HG02798 (cell line): ENCODE measurements around the gene IL25.

Experiments used
- ATAC-seq: cut with Tn5 transposase; IDR thresholded peaks from one replicate; pipeline ENCODE4 v1.9.1; 2021; ENCODE audit warnings: mild to moderate bottlenecking; ENCODE audit not compliant: unreplicated experiment, poor library complexity

The IL25 gene

GRCh38 chr14:23370221-23370620 is 2.4 kb upstream of the IL25 start:
- ATAC-seq: no peak

GRCh38 chr14:23371865-23372264 is 744 bp upstream of the IL25 start:
- ATAC-seq: no peak

DNA sequence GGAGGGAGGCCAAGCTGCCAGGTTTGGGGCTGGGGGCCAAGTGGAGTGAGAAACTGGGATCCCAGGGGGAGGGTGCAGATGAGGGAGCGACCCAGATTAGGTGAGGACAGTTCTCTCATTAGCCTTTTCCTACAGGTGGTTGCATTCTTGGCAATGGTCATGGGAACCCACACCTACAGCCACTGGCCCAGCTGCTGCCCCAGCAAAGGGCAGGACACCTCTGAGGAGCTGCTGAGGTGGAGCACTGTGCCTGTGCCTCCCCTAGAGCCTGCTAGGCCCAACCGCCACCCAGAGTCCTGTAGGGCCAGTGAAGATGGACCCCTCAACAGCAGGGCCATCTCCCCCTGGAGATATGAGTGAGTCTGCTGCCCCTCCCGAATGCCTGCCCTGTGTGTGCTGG is 432 bp downstream of the IL25 start:
- ATAC-seq: no peak

DNA sequence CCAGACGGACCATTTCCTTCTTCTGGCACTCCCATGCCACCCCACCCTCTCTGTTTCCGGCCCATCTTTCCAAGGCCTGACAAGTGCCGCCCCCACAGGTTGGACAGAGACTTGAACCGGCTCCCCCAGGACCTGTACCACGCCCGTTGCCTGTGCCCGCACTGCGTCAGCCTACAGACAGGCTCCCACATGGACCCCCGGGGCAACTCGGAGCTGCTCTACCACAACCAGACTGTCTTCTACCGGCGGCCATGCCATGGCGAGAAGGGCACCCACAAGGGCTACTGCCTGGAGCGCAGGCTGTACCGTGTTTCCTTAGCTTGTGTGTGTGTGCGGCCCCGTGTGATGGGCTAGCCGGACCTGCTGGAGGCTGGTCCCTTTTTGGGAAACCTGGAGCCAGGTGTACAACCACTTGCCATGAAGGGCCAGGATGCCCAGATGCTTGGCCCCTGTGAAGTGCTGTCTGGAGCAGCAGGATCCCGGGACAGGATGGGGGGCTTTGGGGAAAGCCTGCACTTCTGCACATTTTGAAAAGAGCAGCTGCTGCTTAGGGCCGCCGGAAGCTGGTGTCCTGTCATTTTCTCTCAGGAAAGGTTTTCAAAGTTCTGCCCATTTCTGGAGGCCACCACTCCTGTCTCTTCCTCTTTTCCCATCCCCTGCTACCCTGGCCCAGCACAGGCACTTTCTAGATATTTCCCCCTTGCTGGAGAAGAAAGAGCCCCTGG is 3.1 kb downstream of the IL25 start:
- no peak for ATAC-seq

DNA sequence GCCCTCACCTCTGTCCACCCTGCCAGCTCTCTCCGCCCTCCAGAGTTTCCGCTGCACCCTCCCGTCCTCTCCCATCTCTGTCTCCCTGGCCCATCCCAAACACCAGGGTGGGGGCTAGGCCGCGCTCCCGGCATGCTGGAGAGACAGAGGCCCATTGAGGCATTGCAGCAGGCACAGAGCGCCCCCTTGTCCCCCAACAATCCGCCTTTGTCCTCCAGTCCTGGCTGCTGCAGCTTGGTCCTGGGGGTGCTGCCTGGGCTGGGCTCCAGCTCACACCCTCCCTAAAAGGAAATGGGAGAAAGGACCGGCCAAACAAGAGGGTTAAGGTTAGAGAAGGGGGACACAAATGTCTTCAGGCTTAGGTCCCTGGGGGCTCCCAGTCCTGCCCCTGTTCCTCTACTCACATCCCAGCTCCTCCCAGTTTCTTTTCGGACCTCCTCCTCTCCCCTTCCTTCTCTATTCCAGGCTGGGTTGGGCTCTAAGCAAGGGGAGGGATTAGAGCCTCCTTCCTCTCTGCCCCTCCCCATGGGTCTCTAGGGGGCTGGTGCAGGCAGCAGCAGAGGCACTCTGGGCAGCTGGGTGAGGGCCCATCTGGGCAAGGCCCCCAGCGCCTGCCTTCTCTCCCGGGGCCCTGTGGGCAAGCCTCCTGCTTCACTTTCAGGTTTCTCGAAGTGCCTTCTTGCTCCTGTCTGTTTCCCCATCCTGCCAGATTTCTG is 4.0 kb downstream of the IL25 start, which contains the start of gene CMTM5:
CMTM5 (plus strand) TSS at position 565 of the 716 bp plus-strand sequence. CDS start 206 bp downstream, outside the sequence.
- ATAC-seq: no peak

DNA sequence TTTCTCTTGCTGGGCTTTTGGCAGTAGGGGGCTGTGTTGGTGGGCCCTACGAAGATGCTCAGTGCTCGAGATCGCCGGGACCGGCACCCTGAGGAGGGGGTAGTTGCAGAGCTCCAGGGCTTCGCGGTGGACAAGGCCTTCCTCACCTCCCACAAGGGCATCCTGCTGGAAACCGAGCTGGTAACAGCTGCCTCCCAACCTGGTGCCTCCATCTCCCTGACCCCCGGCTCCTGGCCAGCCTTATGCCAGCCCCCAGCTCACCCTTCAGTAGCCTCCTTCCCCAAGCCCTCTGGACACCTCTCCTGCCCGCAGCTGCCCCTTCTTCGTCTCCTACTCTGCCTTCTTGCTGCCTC is 4.6 kb downstream of the IL25 start:
- no peak for ATAC-seq

GRCh38 chr14:23377573-23378563 is 5.3 kb downstream of the IL25 start:
- ATAC-seq: no peak

- ATAC-seq: no peak
Observed at GRCh38 chr14:23378612-23379220, 6.1 kb downstream of the IL25 start.

DNA sequence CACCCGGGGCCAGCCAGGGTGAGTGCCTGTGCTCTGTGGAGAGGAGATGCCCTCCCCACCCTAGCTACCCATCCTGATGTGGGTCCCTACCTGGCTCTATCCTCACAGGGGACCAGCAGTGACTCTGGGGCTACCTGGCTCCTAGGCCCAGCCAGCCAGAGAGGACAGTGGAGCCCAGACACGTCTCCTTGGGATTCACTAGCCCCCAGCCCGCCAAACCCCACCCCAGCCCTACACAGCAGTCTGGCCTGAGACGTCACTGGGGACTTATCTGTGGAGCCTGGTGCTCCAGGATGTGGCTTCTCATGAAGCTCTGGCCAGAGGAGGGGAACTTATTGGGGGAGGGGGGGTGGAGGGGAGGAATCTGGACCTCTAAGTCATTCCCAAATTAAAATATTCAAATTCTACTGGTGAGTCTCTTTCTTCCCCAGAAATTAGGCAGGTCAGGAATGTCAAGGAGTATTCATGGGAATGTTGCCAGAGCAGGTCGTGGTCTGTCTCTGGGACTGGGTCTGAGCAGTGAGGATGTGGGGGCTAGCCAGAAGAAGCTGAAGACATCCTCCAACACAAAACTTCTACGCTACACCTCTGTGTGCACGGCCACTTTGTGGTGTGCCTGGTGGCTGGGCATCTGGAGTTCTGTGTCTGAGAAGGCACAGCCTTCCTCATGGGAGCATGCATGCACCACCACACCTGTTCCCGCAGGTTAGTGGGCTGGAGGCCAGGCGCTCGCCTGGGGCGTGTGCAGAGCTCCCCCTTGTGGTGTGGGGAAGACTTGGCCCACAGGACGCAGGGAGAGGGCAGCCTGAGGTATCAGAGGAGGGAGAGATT is 7.0 kb downstream of the IL25 start:
- peak; percentile 59 for ATAC-seq

DNA sequence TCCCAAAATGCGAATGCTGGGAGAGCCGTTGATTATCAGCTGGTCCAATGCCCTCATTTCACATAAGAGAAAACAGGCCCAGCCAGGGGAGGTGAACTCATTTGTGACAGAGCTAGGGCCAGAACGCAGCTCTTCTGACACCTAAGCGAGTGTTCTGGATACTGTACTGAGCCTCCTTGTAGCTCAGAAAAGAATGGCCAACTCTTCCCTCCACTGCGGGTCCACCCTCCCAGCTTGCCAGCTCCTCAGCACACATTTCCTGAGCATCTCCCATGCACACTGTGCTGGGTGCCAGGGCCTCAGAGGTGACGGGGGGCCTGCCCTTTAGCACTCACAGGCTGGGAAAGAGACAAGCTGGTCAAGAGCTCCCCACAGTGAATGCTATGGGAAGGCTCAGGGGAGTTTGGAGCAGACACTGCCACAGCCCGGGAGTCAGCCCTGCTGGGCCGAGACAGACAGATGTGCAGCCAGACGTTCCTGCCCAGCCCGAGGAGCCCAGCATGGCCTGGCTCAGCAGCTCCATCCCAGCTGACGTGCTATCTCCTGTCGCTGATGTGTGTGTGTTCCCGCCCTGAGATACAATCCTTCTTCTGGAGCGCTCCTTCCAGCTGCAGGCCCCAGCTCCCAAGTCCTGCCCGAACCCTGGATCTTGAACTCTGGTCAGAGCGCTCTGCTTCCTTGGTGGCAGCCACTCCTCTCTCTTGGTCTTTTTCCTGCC is 7.7 kb downstream of the IL25 start:
- ATAC-seq: no peak

DNA sequence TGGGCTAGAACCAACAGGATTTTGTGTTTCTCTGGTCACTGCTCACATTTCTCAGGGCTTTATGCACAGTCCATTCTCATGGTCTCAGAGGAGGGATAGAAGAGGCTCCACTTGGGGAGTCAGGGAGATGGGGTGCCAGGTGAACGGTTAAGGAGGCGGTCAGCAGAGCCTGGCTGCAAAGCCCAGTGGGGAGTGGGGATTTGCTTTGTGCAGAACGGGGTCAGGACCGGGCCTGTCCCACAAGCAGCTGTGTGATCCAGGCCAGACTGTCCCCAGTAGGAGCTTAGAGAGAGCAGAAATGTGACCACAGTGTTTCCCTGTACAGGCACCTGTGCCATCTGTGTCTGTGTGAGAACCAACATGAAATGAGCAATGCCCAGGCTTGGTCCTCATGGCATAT is 8.4 kb downstream of the IL25 start:
- ATAC-seq: no peak

DNA sequence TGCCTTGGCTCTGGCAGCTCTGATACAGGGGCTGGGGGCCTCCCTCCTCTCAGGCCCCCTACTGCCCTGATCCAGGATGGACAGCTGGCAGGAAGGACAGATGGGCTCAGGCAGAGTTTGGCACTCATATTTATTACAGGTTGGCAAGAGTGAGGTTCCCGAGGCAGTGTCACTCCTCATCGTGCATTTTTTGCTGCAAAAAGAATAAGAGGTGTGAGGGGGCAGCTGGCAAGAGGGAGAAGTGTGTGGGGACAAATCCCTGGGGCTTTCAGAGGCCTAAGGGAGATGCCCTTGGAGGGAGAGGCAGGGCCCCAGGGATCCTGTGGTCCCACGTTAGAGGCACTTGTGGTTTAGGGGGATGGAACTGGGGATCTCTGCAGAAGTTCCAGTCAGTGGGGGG is 9.3 kb downstream of the IL25 start:
- ATAC-seq: no peak

DNA sequence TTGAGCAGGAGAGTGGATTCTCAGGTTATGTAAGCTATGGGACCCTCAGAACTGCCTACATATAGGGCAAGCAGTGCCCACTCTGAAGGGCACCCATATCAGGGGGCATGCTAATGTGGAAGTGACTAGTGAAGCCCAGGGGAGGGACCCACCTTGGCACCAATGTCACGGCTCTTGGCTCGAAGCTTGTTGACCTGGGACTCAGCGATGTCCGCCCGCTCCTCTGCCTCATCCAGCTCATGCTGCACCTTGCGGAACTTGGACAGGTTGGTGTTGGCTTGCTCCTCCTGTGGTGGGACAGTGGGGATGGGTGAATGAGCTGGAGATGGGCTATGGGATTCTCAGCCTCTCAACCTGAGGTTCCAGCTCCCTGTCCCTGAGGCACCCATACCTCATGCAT is 9.7 kb downstream of the IL25 start:
- ATAC-seq: no peak

GRCh38 chr14:23382731-23383440 is 10.3 kb downstream of the IL25 start:
- no peak for ATAC-seq

DNA sequence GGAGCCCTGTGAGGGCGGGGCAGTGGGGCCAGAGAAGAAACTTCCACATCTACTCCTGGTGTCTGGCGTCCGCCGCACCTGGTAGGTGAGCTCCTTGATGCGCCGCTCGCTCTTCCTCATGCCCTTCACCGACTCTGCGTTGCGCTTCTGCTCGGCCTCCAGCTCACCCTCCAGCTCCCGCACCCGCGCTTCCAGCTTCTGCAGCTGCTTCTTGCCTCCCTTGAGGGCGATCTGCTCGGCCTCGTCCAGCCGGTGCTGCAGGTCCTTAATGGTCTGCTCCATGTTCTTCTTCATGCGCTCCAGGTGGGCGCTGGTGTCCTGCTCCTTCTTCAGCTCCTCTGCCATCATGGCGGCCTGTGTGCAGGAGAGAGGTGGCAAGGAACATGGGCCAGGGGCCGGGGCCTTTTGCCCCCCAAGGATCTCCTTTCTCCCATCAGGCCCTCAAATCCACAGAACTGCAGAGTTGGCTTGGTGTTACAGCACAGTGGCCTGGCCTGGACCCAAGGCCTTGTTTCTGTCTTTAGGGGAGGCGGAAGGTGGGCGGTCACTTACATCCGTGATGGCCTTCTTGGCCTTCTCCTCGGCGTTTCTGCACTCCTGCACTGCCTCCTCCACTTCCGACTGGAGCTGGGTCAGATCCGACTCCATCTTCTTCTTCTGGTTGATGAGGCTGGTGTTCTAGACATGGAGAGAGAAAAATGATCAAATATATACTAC is 11.9 kb downstream of the IL25 start:
- no peak for ATAC-seq

DNA sequence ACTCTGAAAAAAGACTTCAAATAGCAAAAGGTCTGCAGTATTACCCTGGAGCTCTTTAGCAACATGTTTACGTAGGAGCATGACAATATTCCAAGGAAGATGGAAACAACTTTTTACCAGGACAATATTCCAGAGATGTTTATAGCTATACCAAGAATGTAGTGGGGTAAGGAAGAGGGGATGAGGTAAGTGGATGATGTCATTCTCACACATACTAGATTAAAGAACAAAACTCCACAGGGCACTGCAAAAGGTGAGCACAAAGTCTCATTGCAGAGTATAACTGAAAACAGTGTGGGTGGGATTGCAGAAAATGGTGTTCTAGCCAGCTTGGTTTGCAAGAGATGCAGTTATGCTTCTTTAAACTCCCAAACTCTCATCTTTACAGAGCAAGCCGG is 12.6 kb downstream of the IL25 start:
- no peak for ATAC-seq

DNA sequence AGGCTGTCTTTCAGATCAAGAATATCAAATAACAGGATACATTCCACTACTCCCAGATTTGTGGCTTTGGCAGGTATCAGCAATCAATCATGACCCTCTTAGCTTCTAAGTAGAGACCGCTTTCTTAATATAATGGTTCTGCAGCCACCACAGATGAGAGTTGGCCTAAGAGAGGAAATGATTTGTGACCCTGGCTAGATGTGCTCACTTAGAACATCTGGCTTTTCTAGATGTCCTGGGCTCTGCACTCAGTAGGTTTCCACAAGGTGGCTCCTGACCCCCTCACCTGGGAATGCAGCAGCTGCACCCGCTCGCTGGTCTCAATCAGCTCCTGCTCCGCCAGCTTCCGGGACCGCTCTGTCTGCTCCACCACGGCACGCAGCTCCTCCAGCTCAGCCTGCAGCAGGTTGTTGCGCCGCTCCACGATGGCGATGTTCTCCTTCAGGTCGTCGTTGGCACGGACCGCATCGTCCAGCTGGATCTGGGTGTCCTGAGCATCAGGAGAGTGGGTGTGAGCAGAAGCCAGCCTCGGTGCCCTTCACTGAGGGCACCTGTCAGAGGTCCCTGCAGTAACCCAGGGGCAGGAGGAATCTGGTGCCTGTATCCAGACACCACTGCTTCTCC is 13.1 kb downstream of the IL25 start:
- no peak for ATAC-seq
